ENCODE data around the gene LRMDA.

The LRMDA gene

DNA sequence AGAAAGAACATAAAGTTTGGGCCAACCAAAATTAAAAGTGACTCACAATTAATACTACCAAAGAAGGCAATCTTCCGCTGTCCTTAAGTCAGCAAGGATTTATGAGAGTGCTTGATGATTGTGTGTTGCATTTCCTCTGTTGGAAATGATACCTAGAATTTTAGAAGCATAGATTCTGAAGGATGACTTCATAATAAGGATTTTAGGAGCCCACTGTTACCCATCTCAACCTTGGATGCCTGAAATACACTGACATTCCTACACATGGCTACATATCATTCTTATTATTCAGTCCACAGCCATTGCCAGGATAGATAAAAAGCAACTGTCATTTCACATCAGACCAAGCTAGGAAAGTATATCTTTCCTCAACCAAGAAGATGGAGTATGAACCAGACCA is 823.8 kb downstream of the LRMDA start:
- DNase-seq: no peak

DNA sequence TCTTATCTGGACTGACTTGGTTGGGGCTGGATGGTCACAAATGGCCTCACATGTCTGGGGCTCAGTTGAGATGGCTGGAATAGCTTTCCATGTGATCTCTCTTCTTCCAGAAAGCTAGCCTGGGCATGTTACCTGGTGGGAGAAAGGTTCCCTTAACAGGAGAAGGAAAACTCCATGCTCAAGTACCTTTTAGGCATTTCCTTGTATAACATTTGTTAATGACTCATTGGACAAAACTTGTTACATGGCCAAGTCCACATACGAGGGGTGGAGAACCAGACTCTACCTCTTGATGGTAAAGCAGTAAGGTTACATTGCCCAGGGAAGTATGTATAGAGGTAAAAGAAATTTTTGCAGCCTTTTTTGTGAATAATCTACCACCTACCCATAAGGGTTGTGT is 826.4 kb downstream of the LRMDA start:
- DNase-seq: no peak

DNA sequence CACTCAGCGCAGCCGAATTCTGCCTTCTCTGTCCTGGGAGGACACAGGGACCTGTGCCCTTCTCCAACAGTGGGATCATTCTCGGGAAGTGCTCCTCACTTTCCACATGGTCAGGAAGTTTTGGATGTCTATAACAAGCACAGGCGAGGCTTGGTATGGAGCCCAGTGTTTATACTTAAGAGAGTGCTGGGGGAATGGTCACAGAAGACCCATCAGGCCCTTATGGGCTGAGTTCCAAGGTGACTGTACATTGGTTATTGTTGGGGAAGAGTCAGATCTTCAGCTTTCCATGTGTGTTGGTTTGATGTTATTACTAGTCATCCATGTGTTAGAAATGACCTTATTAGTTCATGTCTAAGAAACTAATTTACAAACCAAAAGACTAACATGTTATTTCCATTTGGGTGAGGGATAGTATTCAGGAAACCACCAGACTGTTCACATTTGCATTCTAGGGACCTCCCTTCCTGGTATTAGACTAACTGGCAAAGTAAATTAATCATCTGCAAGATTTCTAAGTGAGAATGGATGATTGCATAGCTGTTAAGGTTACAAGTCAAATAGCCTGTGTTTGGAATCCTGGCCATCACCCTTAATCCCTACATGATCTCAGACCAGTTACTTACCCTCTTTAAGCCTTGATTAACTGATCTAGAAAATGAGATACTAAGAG is 834.2 kb downstream of the LRMDA start:
- no peak for DNase-seq

DNA sequence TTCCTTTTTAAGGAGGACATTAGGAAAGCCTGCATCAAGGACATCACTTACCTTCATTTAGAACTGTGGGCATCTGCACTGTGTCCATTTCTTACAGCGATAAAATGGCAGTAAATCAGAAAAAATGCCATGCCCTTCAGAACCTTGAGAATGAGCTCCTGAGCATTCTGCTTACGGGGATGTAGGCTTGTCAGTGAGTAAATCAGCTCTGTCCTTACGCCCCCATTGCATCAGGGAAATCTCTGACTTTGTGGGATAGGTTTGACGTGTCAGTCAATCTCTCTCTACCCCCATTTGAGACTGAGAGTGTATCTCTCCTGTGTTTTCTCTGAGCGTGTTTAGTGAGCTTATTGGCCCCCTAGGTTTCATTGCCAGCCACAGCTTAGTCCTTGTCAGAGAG is 837.1 kb downstream of the LRMDA start:
- DNase-seq: no peak

DNA sequence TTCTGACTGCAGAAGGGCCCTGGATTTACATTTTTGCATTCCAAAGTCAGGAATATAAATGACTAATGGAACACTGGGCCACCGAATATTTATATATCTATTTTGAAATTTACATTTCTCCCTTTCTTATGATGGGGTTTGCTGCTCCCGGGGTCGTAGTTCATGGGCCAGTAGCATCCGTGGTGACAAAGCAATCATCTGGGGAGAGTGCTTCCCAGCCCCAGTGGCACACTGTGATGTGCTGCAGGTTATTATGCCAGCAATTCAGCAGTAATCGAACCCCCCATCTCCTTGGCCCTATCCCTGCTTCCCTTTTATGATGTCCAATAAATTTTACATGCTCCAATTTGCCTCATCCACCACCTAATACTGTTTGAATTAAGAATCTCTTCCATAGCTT is 837.5 kb downstream of the LRMDA start:
- DNase-seq: no peak

DNA sequence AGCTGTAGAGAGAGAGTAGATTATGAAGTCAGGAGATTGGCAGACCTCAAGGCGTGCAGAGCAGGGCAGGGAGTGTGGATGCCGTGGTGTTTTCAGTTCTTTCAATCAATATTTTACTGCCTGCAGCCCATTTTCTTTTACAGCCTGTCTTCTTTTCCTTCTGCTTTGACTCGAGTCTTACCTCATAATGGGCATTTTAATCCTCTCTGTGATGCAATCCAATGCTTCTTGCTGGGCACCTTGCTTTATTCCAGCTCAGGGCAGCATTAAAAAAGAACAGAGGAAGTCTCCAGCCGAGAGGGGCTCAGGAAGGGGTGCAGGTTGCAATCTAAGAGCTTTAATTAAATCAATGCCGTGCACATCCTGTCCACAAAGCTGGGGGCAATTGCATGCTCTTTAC is 839.0 kb downstream of the LRMDA start:
- DNase-seq: no peak

DNA sequence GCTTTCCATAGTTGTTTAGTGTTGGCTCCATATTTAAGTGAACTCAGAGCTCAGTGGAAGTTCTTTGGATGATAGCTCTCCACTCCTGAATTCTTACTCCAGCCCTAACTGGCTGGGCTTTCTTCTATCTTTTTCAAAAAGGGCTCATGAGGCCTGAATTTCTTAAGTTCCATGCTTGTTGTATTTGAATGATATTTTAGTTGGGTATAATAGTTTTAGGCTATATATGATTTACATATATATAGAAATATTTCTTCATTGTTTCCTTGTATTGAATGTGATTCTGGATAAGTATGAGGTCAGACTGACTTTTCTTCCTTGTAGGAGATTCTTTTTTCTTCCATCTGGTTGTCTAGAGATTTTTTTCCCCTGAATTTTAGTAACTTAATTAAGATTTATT is 843.5 kb downstream of the LRMDA start:
- DNase-seq: no peak

DNA sequence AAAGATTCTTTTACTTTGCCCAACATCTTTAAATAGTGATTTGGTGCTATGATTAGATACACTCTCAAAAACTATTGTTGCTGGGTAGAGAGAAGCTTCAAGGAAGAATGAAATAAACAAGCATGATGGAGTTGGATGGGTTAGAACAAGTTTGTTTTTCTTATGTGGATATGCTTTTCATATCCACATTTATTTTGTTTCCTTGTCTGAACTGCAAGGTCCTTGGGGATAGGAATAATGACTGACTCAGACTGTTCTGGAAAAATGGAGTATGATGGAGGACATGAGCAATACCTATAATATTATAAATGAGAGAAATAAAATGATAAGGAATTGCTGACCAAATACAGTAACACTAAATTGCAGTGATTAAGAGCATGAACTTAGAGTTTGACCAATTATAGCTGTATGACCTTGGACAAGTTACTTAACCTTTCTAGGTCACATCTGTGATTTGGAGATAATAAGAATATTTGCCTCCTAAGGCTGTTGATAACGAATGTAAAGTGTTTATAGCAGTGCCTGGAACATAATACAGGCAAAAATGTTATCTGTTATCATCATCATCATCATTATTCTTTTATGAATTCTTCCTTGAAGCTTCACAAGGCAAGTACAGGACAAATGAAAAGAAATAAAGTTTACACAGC is 847.5 kb downstream of the LRMDA start:
- DNase-seq: no peak

DNA sequence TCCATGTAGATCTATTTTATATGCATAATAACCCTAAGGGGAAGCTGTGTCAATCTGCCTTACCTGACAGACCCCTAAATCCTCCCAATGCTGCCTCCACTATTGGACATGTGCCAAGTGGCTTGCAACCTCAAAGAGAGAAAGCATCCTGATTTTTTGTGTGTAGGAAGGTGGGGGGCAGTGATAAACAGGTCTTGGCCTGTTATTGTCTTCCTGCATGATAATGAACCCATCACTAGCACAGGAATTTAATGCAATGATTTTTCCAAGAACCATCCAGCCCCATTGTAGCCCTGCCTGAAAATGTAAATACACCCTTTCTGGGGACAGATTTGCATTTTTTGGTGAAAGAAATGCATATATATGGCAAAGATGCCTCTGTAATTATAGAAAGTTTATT is 850.2 kb downstream of the LRMDA start:
- DNase-seq: no peak

DNA sequence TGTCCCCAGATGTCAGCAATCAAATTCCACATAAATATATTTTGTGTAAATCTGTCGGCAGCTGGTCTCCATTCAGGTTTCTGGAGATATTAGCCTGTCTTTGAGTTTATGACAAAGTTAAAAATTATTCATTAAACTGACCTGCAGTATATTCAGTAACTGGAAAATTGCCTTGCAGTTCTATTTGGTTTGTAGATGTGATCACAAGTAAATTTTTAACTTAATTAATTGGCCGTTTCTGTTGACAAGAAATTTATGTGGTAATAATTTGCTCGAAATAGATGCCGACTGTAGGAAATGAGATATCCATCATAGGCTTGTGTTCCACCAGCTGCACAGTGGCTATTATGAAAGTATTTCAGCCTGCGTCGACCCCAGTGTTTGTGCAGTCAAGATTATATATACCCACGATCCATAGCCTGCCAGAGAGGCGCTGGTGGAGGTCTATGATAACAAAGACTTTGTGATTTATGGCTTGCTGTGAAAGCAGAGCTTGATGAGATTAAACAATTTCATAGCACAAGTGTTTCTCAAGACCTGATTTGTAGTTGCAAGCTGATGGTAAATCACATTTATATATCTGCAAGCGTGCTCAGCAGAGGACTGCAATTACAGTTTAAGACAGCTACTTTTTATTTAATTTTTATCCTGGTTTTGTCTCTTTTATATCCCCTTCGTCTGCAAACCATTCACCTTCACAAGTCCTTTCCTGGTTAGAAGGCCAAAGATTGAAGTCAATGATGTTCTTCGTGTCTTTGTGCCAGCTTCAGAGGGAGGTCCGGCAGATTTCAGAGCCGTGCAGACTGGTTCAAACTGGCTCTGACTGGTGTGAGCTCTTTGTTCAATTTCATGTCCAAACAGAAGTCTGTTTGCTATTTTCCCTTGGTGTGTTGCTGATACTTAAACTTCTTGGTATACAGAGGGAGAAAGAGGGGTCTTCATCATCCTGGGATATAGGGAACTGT is 850.9 kb downstream of the LRMDA start:
- DNase-seq: peak; percentile 45

DNA sequence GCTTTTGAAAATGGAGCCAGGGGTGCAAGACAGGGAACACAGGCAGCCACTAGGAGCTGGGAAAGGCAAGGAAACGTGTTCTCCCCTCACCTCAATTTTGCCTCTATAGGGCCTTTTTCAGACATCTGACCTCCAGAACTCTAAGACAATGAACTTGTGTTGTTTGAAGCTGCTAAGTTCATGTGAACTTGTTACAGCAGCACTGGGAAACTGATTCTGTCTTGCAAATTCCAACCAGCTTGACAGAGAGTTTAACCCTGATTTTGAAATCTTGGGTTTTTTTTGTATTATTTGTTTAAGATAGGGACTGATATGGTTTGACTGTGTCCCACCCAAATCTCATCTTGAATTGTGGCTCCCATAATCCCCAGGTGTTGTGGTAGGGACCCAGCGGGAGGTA is 852.9 kb downstream of the LRMDA start:
- no peak for DNase-seq

DNA sequence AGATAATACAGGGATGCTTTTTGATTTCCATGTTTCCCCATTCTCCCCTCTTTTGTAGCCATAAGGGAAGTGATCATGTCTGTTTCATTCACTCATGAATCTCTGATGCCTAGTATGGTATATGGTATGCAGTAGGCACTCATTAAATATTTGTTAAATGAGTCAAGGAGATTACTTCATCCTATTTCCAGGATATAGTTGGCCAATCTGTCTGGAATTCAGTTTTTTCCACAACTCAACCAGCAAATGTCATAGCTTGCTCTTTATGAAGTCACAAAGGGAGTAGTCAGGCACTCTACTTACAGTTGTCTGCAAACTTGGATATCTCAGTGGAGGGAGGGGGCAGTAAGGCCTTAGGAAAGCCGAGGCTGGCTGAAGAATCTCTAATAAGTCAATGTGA is 853.6 kb downstream of the LRMDA start:
- DNase-seq: no peak

DNA sequence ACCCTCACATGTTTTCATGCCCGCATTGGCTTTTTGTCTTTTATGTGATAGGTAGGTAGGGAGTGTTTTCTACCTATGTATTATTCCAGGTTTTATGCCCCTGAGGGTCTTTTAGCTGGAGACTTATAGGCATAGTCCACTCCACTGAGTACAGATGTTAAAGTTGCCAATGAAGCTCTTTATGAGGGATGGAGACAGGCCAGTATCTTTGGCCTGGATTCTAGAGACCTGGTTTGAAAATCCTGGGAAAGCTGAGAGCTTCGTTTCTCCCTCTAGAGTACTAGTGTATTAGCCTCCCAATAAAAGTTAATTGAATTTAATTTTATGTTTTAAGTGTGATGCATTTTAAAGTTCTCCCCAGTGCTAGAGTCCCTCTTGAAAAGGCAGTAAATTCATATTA is 854.1 kb downstream of the LRMDA start:
- no peak for DNase-seq

DNA sequence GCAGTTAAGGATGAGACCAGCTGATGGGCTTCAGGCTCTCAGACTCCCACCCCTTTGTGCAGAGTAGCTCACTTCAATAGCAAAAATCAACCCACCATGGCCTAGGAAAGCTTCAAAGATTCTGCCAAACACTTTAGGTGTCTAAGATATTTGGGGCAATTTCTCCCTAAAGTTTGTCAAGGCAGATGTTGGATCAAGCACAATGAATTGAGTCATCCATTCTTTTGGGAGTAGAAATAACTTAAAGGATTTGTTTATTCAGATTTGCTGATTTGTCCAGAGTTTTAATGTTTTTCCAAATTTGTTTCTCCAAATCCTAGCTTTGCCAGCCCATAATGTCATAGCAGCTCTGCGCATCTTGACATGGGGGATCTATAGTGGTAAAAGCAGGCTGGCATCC is 855.1 kb downstream of the LRMDA start:
- DNase-seq: no peak

DNA sequence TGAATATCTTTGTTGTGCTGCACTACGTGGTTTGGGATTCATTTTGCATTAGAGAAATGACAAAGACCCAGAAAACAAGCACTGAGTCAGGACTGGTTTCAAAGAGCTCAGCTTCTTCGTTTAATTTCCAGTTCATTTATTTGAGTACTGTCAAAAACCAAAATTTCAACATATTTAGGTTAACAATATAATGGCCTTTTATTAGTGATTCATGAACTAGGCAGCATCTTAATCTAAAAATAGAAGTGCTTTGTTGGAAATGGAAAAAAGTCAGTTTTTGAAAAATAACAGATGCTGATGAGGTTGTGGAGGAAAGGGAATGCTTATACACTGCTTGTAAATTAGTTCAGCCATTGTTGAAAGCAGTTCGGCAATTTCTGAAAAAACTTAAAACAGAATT is 856.4 kb downstream of the LRMDA start:
- no peak for DNase-seq

DNA sequence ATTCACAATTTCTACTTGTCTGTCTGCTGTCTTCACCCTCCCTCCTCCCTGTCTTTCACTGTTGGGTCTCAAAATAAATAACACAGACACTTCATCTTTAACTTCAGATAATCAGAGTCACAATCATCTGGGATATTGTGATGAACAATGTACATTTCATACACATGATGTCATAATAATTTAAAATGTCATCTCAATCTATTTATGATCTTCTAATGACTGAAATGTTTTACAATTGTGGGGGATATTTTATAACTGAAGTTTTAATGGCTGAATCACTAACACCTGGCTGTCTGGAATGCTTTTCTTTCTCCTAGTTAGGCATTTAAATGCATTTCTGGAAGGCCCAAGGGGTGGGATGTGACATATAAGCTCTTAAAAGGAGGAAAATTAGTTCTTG is 859.8 kb downstream of the LRMDA start:
- DNase-seq: no peak

DNA sequence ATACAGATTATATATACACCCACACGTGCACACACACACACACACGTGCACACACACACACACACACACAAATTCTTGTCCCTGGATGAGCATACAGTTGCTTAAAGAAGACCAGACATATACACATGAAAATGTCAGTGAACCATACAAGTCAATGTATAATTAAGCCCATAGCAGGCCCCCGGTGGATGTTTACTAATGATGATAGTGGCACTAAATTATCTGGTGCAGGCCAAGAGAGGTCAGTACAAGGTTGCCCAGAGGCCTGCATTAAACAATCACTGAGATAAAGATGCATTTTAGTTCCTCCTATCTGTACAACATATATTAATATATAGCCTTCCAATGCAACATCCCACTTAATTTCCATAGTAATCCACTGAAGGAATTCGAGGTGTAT is 860.5 kb downstream of the LRMDA start:
- DNase-seq: no peak

DNA sequence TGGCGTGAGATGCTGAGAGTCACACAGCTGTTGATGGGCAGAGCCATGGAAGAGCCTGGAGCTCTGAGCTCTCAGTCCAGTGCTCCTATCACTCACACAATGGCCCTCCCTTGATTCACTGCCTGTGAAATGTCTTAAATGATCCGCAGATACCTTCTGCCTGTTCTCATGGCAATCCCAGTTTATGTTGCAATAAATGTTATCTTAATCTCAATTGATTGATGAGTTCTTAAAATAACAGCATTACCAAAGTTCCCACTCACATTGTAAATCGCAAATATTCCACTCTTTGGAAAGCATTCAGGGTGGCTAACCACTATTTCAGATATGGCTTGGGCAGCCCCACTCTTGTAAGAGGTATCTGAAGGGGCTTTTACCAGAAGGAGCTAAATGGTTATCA is 865.5 kb downstream of the LRMDA start:
- no peak for DNase-seq

DNA sequence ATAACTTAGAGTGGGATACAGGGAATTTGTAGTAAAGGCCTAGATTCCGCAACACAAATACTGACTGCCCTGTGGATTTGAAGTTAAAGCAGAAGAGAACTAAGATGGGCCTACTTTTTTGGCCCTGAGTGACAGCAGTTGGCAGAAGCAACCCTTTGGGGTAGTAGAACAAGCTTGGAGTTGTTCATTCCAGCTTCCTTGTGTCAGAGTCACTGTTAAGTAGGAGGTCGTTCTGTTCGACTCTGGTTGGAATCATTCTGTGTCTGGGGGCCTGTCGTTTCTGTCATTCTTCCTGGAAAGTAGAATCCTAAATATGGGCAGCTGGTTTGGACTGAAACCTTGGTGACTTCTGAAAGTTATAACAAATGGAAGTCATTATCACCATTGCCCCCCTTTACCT is 865.9 kb downstream of the LRMDA start:
- DNase-seq: no peak

DNA sequence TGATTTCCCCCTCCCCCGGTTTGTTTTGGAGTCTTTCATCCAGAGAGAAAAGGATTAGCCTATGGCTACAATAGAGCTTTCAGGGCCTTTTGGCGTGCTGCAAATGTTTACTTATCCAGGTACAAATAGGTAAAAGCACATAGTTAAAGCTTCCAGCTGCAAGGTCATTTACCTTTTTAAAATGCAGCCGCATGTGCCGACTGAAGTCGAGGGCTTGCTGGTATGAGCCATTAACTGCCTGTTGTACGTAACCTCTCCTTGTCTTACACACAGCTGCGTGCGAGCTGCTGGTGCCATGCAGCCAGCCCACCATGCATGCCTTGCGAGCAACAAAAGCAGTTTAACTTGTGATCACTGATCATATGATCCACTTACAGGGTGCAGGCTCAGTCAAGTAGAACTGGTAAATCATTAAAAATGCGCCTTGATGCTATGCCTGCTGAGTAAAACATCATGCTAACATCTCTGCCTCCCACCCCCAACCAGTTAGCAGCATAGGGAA is 866.4 kb downstream of the LRMDA start:
- peak; percentile 81 for DNase-seq

DNA sequence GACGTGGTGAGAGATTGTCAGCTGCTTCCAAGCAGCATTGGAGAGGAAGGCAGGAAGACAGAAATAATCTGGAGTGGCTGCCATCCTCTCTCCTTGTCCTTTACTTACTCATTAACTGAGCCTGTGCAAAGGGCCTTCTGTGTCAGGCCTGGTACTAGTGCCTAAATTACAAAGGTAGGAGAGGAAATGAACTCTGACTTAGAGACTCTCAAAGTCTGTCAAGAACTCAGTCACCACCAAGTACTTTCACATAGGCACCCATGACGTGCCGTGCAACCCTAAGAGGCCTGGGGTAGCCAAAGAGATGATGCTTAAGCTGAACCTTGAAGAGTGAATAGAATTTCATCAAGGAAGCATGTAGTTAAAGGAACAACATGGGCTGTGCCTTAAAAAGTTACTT is 866.9 kb downstream of the LRMDA start:
- no peak for DNase-seq

DNA sequence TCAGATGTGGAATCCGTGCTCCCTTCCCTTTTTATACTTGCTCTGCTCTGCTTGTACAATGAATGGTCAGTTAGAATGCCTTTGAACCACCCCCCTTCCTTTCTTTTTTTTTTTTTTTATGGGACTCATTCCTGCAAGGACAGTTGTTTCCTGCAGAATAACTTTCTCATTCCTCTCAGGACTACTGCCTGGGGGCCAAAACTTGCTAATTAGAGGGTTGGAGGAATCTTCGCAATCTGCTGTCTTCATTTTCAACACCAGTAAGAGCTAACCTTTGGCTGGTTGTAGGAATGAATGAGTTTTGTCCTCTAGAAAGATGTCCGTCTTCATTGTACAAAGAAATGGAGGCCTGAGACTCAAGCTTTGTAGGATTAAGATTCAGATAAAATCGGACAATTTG is 868.1 kb downstream of the LRMDA start:
- no peak for DNase-seq

DNA sequence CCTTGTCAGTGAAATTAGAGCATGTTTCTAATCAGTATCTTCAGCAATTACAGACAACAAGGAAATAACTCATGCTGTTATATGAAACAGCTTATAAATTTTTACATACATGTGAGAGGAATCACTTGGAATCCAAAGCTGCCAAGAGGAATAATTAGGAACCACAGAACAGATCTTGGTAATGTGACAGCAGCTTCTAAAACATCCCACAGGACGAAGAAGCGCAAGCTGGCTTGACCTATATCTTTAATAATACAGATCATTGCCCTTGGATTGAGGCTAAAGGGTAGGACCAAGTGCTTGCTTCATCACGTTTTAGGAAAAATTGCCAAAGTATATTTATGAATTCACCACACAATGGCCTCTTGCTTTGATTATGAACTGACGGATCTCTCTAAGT is 869.8 kb downstream of the LRMDA start:
- peak; percentile 27 for DNase-seq

DNA sequence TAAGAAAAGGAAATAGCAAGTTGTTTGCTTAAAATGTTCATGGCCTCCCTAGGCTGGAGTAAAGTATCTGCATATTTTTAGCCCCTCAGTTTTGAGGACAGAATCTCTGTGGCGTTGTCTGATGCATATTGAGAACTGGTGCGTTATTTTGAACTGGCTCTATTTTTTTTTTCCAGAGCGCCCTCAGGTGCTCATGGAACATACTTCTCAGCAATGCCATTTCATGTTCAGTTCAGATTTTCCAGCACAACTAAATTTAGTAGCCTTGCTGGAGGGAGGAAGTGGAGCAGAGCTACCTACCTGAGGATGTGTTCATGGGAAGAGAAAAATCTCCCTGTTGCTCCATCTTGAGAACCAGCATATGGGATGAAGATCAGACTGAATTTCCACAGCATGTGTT is 870.5 kb downstream of the LRMDA start:
- no peak for DNase-seq

Data from eye (tissue), 1 donor.